Measurements from ENCODE around the gene PCDH18. TPM values are rescaled to one million over a fixed set of nuclear protein-coding genes. Genes with fewer than 3 reads are reported as not detected.

The PCDH18 gene
- total and polyA plus RNA-seq, 4 donors: 0.89 to 7.7 (median 2.3) TPM

DNA sequence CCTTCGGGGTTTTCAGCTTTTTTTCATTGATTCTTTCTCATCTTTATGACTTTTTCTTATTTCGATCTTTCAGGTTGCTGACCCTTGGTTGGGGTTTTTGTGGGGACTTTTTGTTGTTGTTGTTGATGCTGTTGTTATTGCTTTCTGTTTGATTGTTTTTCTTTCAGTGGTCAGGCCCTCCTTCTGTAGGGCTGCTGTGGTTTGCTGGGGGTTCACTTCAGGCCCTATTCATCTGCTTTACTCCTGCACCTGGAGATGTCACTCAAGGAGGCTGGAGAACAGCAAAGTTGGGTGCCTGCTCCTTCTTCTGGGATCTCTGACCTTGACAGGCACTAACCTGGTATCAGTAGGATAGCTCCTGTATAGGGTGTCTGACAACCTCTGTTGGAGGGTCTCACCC, 39.9 kb upstream of the PCDH18 start:
- H3K9ac ChIP-seq (ENCODE audit: low read depth in 1 of 2, low read length in 2 of 2): no peak overlapping the region
- H3K9me3 ChIP-seq (ENCODE audit: control insufficient read depth in 4 of 4, low read length in 3 of 4): no peaks in the 10 kb centered on the region
- H3K27ac ChIP-seq (ENCODE audit: low read depth in 1 of 2, low read length in 2 of 2): no peak overlapping the region
- H3K4me1 ChIP-seq (ENCODE audit: control insufficient read depth in 4 of 4, insufficient read depth in 4 of 4, low read length in 3 of 4): no peaks in the 10 kb centered on the region
- TF ChIP-seq, protein P1, sequence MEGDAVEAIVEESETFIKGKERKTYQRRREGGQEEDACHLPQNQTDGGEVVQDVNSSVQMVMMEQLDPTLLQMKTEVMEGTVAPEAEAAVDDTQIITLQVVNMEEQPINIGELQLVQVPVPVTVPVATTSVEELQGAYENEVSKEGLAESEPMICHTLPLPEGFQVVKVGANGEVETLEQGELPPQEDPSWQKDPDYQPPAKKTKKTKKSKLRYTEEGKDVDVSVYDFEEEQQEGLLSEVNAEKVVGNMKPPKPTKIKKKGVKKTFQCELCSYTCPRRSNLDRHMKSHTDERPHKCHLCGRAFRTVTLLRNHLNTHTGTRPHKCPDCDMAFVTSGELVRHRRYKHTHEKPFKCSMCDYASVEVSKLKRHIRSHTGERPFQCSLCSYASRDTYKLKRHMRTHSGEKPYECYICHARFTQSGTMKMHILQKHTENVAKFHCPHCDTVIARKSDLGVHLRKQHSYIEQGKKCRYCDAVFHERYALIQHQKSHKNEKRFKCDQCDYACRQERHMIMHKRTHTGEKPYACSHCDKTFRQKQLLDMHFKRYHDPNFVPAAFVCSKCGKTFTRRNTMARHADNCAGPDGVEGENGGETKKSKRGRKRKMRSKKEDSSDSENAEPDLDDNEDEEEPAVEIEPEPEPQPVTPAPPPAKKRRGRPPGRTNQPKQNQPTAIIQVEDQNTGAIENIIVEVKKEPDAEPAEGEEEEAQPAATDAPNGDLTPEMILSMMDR (IDR thresholded peaks at IDR 0.05; ENCODE audit: low read depth, low read length, missing input control): no peak
- TF ChIP-seq FOXA1 (IDR thresholded peaks at IDR 0.05): no peak
- no peak for TF ChIP-seq JUND (IDR thresholded peaks at IDR 0.05)
- TF ChIP-seq, protein P2, sequence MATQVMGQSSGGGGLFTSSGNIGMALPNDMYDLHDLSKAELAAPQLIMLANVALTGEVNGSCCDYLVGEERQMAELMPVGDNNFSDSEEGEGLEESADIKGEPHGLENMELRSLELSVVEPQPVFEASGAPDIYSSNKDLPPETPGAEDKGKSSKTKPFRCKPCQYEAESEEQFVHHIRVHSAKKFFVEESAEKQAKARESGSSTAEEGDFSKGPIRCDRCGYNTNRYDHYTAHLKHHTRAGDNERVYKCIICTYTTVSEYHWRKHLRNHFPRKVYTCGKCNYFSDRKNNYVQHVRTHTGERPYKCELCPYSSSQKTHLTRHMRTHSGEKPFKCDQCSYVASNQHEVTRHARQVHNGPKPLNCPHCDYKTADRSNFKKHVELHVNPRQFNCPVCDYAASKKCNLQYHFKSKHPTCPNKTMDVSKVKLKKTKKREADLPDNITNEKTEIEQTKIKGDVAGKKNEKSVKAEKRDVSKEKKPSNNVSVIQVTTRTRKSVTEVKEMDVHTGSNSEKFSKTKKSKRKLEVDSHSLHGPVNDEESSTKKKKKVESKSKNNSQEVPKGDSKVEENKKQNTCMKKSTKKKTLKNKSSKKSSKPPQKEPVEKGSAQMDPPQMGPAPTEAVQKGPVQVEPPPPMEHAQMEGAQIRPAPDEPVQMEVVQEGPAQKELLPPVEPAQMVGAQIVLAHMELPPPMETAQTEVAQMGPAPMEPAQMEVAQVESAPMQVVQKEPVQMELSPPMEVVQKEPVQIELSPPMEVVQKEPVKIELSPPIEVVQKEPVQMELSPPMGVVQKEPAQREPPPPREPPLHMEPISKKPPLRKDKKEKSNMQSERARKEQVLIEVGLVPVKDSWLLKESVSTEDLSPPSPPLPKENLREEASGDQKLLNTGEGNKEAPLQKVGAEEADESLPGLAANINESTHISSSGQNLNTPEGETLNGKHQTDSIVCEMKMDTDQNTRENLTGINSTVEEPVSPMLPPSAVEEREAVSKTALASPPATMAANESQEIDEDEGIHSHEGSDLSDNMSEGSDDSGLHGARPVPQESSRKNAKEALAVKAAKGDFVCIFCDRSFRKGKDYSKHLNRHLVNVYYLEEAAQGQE (IDR thresholded peaks at IDR 0.05): no peak
- no peak for TF ChIP-seq HNF4G (IDR thresholded peaks at IDR 0.05)
- TF ChIP-seq SP1 (IDR thresholded peaks at IDR 0.05): no peak
- TF ChIP-seq, protein P3, sequence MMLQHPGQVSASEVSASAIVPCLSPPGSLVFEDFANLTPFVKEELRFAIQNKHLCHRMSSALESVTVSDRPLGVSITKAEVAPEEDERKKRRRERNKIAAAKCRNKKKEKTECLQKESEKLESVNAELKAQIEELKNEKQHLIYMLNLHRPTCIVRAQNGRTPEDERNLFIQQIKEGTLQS (IDR thresholded peaks at IDR 0.05): no peak
- H3K36me3 ChIP-seq (ENCODE audit: control insufficient read depth in 4 of 4, insufficient read depth in 3 of 4, low read depth in 1 of 4, low read length in 3 of 4): no peaks in the 10 kb centered on the region
- no peaks in the 10 kb centered on the region for H3K27me3 ChIP-seq (ENCODE audit: control insufficient read depth in 4 of 4, insufficient read depth in 4 of 4, low read length in 3 of 4)
- WGBS: 66% methylated on average over 2 of the region's 2 CpGs
- no peak overlapping the region for H3K4me3 ChIP-seq (ENCODE audit: low read depth in 1 of 3, low read length in 3 of 3)
- DNase-seq (ENCODE audit: low spot score): no peak

DNA sequence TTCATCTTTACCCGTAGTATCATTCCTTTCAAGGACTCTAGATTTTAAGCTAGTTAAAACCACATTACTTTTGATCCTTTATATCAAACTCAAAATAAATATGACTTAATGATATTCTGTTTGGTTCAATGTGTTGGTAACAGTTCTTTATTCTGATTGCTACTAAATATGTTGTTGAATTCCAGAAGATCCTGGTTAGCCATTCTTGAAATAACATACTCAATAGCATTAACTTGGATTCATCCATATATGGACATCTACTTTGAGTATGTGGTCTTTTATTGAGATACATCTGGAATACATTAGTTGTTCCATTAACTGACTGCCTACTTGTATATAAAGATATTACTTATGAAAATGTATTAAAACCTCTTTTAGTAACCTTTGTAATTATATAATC, 27.5 kb upstream of the PCDH18 start:
- no peaks in the 10 kb centered on the region for H3K36me3 ChIP-seq (ENCODE audit: control insufficient read depth in 4 of 4, insufficient read depth in 3 of 4, low read depth in 1 of 4, low read length in 3 of 4)
- no peak overlapping the region for H3K4me3 ChIP-seq (ENCODE audit: low read depth in 1 of 3, low read length in 3 of 3)
- H3K9me3 ChIP-seq (ENCODE audit: control insufficient read depth in 4 of 4, low read length in 3 of 4): no peaks in the 10 kb centered on the region
- H3K27me3 ChIP-seq (ENCODE audit: control insufficient read depth in 4 of 4, insufficient read depth in 4 of 4, low read length in 3 of 4): no peaks in the 10 kb centered on the region
- no peak for DNase-seq (ENCODE audit: low spot score)
- whole genome bisulfite sequencing: 85% methylated on average over 1 of the region's 1 CpG
- H3K4me1 ChIP-seq (ENCODE audit: control insufficient read depth in 4 of 4, insufficient read depth in 4 of 4, low read length in 3 of 4): no peaks in the 10 kb centered on the region
- no peak overlapping the region for H3K27ac ChIP-seq (ENCODE audit: low read depth in 1 of 2, low read length in 2 of 2)
- TF ChIP-seq RAD21 (IDR thresholded peaks at IDR 0.05): no peak
- TF ChIP-seq, protein P2 (IDR thresholded peaks at IDR 0.05): no peak
- no peak overlapping the region for H3K9ac ChIP-seq (ENCODE audit: low read depth in 1 of 2, low read length in 2 of 2)

All from liver (tissue), 9 donors.